Myocyte (in vitro differentiated cells): ENCODE results near the gene COL9A3. TPM values are rescaled to one million over a fixed set of nuclear protein-coding genes. Genes with fewer than 3 reads are reported as not detected.

Experiments
- DNase-seq: peaks from one replicate; pipeline ENCODE4 v3.0.0-alpha.2; 2012; ENCODE audit warnings: low read depth
- total RNA-seq: library from RNA; depleted of rRNA; stranded (reverse); fragments of >200 nt; gene quantifications from 2 replicates; pipeline ENCODE4 v1.2.3, GENCODE V29; 2014

Gene COL9A3
- total RNA-seq, 1 donor from 2014 or later: not detected

GRCh38 chr20:62809530-62810428 lies 7.1 kb upstream of the COL9A3 start:
- no peak for DNase-seq

DNA sequence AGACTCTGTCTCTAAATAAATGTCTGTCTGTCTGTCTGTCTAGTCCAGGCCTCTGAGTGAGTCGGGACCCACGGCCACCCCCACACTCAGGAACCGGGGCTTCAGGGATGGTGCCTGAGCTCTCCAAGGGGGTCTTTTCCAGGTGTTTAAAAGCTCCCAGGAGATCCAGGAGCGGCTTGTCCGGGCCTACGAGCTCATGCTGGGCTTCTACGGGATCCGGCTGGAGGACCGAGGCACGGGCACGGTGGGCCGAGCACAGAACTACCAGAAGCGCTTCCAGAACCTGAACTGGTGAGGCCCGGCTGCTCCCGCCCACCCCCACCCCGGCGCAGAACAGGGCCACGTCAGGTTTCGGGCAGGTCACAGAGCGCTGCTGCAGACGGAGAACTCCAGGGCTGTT lies 5.5 kb upstream of the COL9A3 start:
- no peak for DNase-seq

- no peak for DNase-seq
These were observed 5.1 kb upstream of the COL9A3 start for GRCh38 chr20:62811720-62812119.

DNA sequence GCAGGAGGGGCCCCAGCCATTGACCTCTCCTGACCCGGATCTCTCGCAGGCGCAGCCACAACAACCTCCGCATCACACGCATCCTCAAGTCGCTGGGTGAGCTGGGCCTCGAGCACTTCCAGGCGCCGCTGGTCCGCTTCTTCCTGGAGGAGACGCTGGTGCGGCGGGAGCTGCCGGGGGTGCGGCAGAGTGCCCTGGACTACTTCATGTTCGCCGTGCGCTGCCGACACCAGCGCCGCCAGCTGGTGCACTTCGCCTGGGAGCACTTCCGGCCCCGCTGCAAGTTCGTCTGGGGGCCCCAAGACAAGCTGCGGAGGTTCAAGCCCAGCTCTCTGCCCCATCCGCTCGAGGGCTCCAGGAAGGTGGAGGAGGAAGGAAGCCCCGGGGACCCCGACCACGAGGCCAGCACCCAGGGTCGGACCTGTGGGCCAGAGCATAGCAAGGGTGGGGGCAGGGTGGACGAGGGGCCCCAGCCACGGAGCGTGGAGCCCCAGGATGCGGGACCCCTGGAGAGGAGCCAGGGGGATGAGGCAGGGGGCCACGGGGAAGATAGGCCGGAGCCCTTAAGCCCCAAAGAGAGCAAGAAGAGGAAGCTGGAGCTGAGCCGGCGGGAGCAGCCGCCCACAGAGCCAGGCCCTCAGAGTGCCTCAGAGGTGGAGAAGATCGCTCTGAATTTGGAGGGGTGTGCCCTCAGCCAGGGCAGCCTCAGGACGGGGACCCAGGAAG lies 4.5 kb upstream of the COL9A3 start:
- no peak for DNase-seq

DNA sequence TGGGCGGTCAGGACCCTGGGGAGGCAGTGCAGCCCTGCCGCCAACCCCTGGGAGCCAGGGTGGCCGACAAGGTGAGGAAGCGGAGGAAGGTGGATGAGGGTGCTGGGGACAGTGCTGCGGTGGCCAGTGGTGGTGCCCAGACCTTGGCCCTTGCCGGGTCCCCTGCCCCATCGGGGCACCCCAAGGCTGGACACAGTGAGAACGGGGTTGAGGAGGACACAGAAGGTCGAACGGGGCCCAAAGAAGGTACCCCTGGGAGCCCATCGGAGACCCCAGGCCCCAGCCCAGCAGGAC lies 4.0 kb upstream of the COL9A3 start:
- DNase-seq: no peak

DNA sequence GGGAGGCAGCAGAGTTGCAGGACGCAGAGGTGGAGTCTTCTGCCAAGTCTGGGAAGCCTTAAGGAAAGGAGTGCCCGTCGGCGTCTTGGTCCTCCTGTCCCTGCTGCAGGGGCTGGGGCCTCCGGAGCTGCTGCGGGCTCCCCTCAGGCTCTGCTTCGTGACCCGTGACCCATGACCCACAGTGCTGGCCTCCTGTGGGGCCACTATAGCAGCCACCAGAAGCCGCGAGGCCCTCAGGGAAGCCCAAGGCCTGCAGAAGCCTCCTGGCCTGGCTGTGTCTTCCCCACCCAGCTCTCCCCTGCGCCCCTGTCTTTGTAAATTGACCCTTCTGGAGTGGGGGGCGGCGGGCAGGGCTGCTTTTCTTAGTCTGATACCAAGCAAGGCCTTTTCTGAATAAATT lies 3.3 kb upstream of the COL9A3 start:
- no peak for DNase-seq

DNA sequence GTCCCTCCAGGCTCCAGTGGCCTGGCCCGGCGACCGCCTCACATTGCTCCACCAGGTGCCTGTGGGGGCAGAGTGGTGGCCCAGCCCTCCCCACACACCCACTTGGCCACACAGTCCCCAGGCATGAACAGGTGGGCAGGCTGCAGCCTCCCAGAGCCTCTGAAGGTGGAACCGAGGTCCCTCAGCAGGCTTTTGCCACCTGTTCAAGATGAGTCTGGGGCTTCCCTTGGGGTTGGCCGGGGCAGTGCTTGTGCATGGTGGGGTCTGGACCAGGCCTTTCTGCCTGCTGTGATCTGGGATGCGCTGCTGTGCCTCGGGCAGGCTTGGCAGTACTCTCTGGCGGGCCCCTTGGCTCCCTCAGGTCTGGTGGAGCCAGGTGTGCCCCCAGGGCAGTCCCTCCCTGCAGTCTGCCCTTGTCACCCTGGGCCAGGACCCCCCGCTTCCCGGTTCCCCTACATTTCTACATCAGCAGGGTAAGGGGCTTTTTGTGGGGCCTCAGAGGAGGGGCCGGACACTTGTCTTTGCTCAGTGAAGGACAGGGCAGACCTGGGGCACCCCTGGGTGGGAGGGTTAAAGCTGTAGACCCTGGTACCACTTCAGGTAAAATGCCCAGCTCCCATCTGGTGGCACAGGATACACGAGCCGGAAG lies 2.7 kb upstream of the COL9A3 start:
- DNase-seq: peak; percentile 39

GRCh38 chr20:62814709-62815065 lies 2.2 kb upstream of the COL9A3 start:
- no peak for DNase-seq

- DNase-seq: no peak
These were observed 1.5 kb upstream of the COL9A3 start for GRCh38 chr20:62815066-62815991.

DNA sequence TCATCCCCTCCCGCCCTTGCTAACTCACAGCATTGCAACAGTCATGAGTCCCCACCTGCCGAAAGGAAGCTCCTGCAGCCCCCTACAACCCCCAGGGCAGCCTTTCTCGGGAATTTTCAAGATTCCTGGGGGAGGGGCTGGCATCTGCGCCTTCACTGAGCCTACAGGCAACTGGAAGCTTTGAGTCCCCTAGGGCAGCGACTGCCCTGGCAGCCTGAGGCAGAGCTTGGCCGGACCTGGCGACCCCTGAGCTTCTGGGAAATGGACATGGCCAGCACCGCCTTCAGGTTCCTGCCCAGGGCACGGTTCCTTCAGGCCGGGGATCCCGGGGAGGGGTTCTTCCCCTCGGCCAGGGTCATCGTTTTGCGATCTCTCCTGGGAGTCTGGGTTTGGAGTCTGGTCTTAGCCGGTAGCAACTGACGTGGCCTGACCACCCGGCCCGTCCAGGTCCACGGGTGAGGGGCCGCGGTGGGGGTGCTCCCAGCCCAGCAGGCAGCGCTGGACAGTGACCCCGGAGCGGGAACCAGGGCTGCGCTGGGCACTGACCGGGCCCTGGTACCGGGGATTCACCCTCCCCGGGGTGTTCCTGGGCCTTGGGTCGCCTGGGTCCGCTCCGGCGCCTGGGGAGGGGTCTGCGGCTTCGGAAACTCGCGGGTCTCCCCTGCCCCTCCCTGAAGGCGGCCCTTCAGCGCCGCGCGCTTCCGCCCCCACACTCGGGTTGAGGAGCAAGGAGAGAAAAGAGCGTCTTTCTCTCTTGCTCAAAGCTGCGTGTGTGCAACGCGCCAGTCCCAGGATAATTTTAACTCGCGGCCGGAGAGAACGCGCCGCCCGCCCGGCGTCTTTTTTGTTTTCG lies 593 bp upstream of the COL9A3 start:
- no peak for DNase-seq

DNA sequence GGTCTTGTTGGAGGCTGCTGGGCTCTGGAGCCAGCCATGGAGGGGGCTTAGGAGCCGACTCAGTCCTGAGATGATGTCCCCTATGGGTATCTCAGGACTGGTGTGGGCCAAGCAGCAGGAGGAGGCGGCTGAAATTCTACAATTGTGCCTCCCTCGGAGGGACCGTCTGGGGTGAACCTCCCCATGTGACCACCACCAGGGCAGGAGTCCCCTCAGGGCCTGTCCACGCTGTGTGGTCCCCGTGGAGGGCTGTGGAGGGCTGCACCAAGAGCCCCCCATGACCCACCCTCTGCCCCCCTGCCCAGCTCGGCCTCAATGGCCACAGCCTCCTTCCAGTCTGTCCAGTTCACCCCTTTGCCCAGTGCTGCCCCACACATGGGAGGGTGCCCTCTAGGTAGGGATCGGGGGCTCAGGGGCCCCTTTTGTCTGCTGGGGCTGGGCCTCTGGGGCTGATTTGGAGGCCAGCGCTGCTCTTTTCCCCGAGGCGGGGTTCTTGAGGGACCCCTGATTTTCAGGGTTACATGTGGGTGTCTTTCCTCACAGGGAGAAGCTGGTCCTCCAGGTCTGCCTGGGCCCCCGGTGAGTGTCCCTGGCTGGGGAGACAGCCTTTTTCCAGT lies 1.2 kb downstream of the COL9A3 start:
- DNase-seq: no peak

DNA sequence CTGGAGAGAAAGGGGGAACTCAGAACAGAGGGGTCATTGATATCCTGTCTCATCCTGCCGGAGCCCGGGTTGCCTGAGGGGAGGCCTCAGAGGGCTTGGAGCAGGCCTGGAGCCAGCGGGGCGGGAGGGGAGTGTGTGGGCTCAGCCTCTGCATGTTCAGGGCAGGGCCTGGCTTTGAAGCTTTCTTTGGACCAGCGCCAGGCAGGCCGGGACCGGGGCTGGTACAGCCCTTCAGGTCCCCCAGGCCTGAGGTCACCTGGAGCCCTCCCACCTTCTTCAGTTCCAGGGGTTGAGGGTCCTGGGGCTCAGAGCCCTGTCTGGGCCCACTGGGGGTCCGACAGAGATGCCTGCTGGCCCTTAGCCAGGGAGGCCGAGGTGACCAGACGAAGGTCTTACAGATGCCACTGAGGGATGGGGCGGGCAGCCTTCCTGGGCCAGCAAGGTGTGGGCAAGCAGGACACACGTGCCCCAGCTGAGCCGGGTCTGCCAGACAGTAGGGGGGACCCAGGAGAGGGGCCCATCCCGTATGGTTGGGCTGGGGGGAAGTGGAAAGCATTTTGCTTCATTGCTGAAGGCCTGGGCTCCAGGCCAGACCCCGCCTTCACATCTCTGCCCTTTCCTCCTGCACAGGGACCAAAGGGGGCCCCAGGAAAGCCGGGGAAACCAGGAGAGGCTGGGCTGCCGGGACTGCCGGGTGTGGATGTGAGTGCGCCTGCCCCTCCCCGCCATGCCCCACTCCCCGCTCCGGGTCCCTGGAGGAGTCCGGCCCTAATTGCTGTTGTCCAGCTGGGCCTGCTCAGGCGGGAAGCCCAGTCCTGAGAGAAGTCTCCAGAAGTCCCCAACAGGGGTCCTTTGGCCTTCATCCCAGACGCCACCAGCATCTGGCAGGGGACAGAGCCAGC lies 2.0 kb downstream of the COL9A3 start:
- DNase-seq: no peak

DNA sequence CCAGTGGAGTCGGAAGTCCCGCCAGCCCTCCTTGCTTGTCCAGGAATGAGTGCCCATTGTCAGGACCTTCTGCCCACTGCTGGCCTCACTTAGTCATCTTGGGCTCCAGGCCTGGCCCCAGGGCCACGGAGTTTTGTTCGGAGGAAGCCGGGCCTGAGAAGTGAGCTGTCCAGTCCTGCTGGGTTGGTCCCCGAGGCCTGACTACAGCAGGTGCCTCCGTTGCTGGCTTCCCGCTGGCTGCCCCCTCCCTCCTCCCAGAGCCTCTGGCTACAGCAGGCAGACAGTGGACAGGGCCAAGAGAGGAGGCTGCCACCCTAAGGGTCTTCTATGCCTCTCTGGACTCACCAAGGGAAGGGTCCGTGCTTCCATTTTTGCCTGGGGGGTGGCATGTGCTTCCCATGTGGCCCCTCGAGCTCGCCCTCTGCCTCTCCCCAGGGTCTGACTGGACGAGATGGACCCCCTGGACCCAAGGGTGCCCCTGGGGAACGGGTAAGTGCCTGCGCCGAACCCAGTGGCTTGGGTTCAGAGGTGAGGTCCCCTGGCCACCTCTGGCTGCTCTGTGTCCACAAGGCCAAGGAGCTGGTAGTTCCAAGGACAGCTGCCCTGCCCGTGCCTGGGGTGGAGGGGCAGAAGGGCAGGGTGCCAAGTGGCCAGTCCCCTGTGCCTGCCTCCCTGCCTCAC lies 2.8 kb downstream of the COL9A3 start:
- peak; percentile 54 for DNase-seq

GRCh38 chr20:62820208-62820961 lies 3.5 kb downstream of the COL9A3 start:
- DNase-seq: no peak

DNA sequence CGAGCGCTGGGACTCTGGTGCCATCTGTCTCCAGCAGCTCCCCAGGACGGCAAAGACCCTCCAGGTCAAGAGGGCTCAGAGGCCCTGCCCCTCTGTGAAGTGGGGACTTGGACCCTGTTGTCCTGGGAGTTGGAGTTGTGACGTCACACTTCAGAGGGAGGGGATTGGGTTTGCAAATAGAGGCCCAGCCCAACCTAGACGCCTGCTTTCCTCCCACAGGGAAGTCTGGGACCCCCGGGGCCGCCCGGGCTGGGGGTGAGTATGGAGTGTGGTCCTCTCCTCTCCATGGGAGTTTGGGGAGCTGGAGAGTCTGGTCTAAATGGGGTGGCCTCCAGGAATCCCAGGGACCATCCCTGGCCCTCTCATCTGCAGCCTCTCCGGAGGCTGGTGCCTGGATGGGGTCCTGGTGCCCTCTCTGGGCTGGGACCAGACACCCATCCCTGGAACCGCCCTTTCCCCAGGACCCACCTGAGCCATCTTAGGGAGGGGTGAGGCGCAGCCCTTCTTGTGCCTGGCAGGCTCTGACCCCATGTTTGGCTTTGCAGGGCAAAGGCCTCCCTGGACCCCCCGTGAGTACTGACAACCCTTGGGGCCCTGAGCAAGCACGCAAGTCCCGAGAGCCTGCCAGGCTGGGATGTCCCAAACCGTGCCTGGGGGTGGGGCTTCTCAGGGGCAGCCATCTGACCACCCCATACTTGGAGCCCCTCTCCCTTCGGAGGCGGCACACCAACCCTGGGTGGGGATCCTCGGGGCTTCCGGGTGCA lies 4.3 kb downstream of the COL9A3 start:
- no peak for DNase-seq

GRCh38 chr20:62821726-62822210 lies 4.9 kb downstream of the COL9A3 start:
- DNase-seq: no peak
